Lower leg skin (tissue), 4 donors: ENCODE data around the gene TEX12. TPM values are rescaled to one million over a fixed set of nuclear protein-coding genes. Genes with fewer than 3 reads are reported as not detected.
"Not testable (repeated sequence)": the region's sequence is repeated elsewhere in the genome, so short reads cannot be mapped to it uniquely, and the experiment has no call there.

ENCODE experiments used
- DNase-seq, 2 donors: peaks; one replicate each; pipeline ENCODE4 v3.0.0-alpha.2; 2019; ENCODE audit warnings: low spot score in 2 of 2
- H3K4me3 ChIP-seq: fragments of 200-600 bp; sonication (generic); 2 replicates; pipeline ENCODE4 v1.5.1; 2017; ENCODE audit warnings: mild to moderate bottlenecking, low read depth; ENCODE audit not compliant: poor library complexity, severe bottlenecking
- CTCF ChIP-seq, 3 donors: fragments of 450-650 bp; IDR thresholded peaks; one replicate each; pipeline ENCODE4 v1.5.1; 2016; ENCODE audit warnings: antibody characterized with exemption in 3 of 3, mild to moderate bottlenecking in 3 of 3, moderate library complexity in 2 of 3
- POLR2A ChIP-seq, 2 donors: fragments of 450-650 bp; IDR thresholded peaks; one replicate each; pipeline ENCODE4 v1.6.1; 2016 to 2017; ENCODE audit warnings: antibody characterized with exemption in 2 of 2, mild to moderate bottlenecking in 1 of 2, moderate library complexity in 1 of 2
- WGBS, 2 donors: methylation state at CpG; one replicate each; pipeline ENCODE4 v1.1.5; 2018; 5-methylcytosine and 5-hydroxymethylcytosine counted together
- intact Hi-C: fragments of 100-400 bp; cut with DNase I; formaldehyde crosslinking; loops from one replicate; pipeline ENCODE4 v1.15.0; 2023; ENCODE audit warnings: low total_unique reads
- total RNA-seq, 4 donors: library from RNA; depleted of rRNA; stranded (reverse); fragments of >200 nt; gene quantifications; one replicate each; pipeline ENCODE4 v1.1.0, GENCODE V29; 2016

The TEX12 gene
- total RNA-seq, 4 donors from 2014 or later: 0.22 to 0.75 TPM; not detected in 2

GRCh38 chr11:112178428-112178827 is 11.3 kb downstream of the TEX12 start:
- no peak overlapping the region for H3K4me3 ChIP-seq
- TF ChIP-seq POLR2A (IDR thresholded peaks at IDR 0.05): no peak
- TF ChIP-seq CTCF (IDR thresholded peaks at IDR 0.05): no peak
- no peak for DNase-seq
- 93 to 100% methylated on average over 1 of the region's 1 CpG for WGBS, 2 donors
- intact Hi-C loops: loop anchor here (10.0 kb wide), 1 partner anchor 64 kb away; no protein-coding TSS in a partner anchor

DNA sequence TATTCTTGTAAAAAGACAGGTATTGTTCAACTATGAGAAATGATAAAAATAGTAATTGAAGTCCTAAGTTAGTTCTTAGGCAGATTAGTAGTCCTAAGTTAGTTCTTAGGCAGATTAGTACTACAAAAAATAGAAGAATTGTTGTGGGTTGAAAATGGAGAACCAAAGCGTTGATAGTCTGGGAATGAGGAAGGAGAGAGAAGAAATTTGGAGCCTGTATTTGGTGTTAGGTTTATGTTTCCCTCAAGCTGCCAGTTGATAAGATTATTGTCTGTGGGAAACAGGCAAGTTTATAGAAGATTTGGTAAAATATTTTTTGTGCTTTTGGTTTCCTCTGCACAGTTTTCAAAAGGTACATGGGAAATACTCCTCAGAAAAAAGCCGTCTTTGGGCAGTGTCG is 11.8 kb downstream of the TEX12 start:
- TF ChIP-seq CTCF (IDR thresholded peaks at IDR 0.05) (no peak), POLR2A (IDR thresholded peaks at IDR 0.05) (no peak)
- no peak overlapping the region for H3K4me3 ChIP-seq
- DNase-seq: no peak
- intact Hi-C loops: loop anchor here (10.0 kb wide), 1 partner anchor 64 kb away; no protein-coding TSS in a partner anchor
- 82 to 87% methylated on average over 3 of the region's 3 CpGs for WGBS, 2 donors

- TF ChIP-seq CTCF (IDR thresholded peaks at IDR 0.05): no peak
- no peak for TF ChIP-seq POLR2A (IDR thresholded peaks at IDR 0.05)
- no peak overlapping the region for H3K4me3 ChIP-seq
- intact Hi-C loops: loop anchor here (10.0 kb wide), 1 partner anchor 65 kb away; no protein-coding TSS in a partner anchor
- DNase-seq: no peak
Observed at GRCh38 chr11:112179601-112180000, 12.4 kb downstream of the TEX12 start.

- DNase-seq: no peak
- H3K4me3 ChIP-seq: no peak overlapping the region
- 76 to 81% methylated on average over 1 of the region's 1 CpG for WGBS, 2 donors
- TF ChIP-seq POLR2A (IDR thresholded peaks at IDR 0.05) (no peak), CTCF (IDR thresholded peaks at IDR 0.05) (no peak)
- intact Hi-C loops: no loop called here
Observed at GRCh38 chr11:112182867-112183266, 15.7 kb downstream of the TEX12 start.

- DNase-seq: no peak
- no peak overlapping the region for H3K4me3 ChIP-seq
- intact Hi-C loops: no loop called here
- no peak for TF ChIP-seq CTCF (IDR thresholded peaks at IDR 0.05)
- no peak for TF ChIP-seq POLR2A (IDR thresholded peaks at IDR 0.05)
Observed at GRCh38 chr11:112185883-112186282, 18.7 kb downstream of the TEX12 start.

DNA sequence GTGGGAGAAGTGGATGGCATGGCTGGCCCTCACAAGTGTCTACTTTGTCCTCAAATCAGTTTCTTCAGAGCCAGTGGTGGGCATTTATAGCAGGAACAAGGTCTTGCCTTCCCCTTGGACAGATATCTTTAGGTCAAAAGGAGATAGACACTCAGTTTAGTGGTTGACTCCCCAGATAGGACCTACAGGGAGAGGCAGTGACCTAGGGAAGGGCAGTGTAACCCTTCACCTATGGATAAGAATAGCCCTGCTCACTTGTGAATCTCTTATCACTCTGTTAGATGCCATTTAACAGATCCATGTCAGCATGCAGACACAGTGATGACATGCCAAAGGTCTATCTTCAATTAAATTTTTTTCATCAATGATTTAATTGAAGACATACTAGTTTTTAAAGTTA is 19.1 kb downstream of the TEX12 start:
- intact Hi-C loops: no loop called here
- TF ChIP-seq POLR2A (IDR thresholded peaks at IDR 0.05) (no peak), CTCF (IDR thresholded peaks at IDR 0.05) (no peak)
- no peak overlapping the region for H3K4me3 ChIP-seq
- DNase-seq: no peak

- H3K4me3 ChIP-seq, intact Hi-C loops, DNase-seq: not testable (repeated sequence)
- 58 to 65% methylated on average over 11 of the region's 11 CpGs for WGBS, 2 donors
Observed at GRCh38 chr11:112195113-112195512, 27.9 kb downstream of the TEX12 start.
